DND-41 (cell line): ENCODE results near the gene TF.

ENCODE experiments used
- CTCF ChIP-seq: IDR thresholded peaks from 2 replicates; pipeline ENCODE4 v1.5.1; 2012; ENCODE audit warnings: borderline replicate concordance, low read length, moderate library complexity, mild to moderate bottlenecking; ENCODE audit not compliant: poor library complexity, severe bottlenecking; ENCODE audit errors: extremely low read depth
- EZH2 ChIP-seq: IDR thresholded peaks from 3 replicates; pipeline ENCODE4 v1.6.1; 2012; ENCODE audit warnings: borderline replicate concordance, low read depth, mild to moderate bottlenecking, moderate library complexity, low read length, inconsistent platforms; ENCODE audit not compliant: severe bottlenecking

- TF ChIP-seq EZH2 (no peak), CTCF (no peak)
Observed at GRCh38 chr3:133773732-133774131, 27.5 kb downstream of the TF start.
